A673 (cell line): Measurements from ENCODE around the gene CCL4.

Source experiments
- CTCF ChIP-seq: fragments of 300-800, 200-600 bp; sonication (generic); conservative IDR thresholded peaks from 2 replicates; pipeline ENCODE4 v1.5.1; 2017; ENCODE audit warnings: low read depth, mild to moderate bottlenecking, antibody characterized with exemption, low read length, moderate library complexity, mixed read lengths
- EZH2 ChIP-seq: fragments of 200-600 bp; sonication (generic); IDR thresholded peaks from 2 replicates; pipeline ENCODE4 v1.6.1; 2017; ENCODE audit warnings: borderline replicate concordance, low read depth, mild to moderate bottlenecking, mixed read lengths, antibody characterized with exemption, low read length; ENCODE audit not compliant: poor library complexity, severe bottlenecking

- TF ChIP-seq CTCF (no peak), EZH2 (no peak)
These were observed 37.2 kb upstream of the CCL4 start for GRCh38 chr17:36066365-36066985.
